CD4-positive, CD25-positive, alpha-beta regulatory T cell (primary cell): Measurements from ENCODE around the gene ALDH2. TPM values are rescaled to one million over a fixed set of nuclear protein-coding genes. Genes with fewer than 3 reads are reported as not detected.
"Not testable (repeated sequence)": the region's sequence is repeated elsewhere in the genome, so short reads cannot be mapped to it uniquely, and the experiment has no call there.

ENCODE experiments used
- ATAC-seq, 2 donors: fragments of 150-1000 bp; cut with Tn5 transposase; one replicate each; pipeline ENCODE4 v1.10.0; 2021; ENCODE audit warnings: low read depth in 2 of 2, moderate number of reproducible peaks in 2 of 2, moderate library complexity in 1 of 2
- DNase-seq, 3 donors: peaks; one replicate each; pipeline versions ENCODE4 v3.0.0 to v3.0.0-alpha.2; 2012 to 2022; ENCODE audit warnings: mixed read lengths in 1 of 3
- H3K27ac ChIP-seq: one replicate; pipeline ENCODE4 v1.7.0; 2013; ENCODE audit warnings: mild to moderate bottlenecking, low read length; ENCODE audit not compliant: insufficient read depth, poor library complexity, severe bottlenecking
- H3K27me3 ChIP-seq: one replicate; pipeline ENCODE4 v1.7.0; 2013; ENCODE audit warnings: low read length; ENCODE audit not compliant: control insufficient read depth, insufficient read depth
- H3K36me3 ChIP-seq: one replicate; pipeline ENCODE4 v1.7.0; 2013; ENCODE audit warnings: mild to moderate bottlenecking, low read length, moderate library complexity; ENCODE audit not compliant: control insufficient read depth, insufficient read depth
- H3K4me1 ChIP-seq: 2 replicates; pipeline ENCODE4 v1.7.0; 2013; ENCODE audit warnings: mild to moderate bottlenecking, low read length; ENCODE audit not compliant: insufficient read depth, control insufficient read depth, poor library complexity, severe bottlenecking
- H3K4me3 ChIP-seq: one replicate; pipeline ENCODE4 v1.7.0; 2013; ENCODE audit warnings: low read depth, mild to moderate bottlenecking, low read length, moderate library complexity
- H3K9me3 ChIP-seq, 2 experiments: 1 replicate in 1 of 2; 2 replicates in 1 of 2; pipeline ENCODE4 v1.7.0; 2013; ENCODE audit warnings: low read length in 2 of 2, mild to moderate bottlenecking in 1 of 2, moderate library complexity in 1 of 2; ENCODE audit not compliant: control insufficient read depth in 2 of 2
- H3K27ac Mint-ChIP-seq, 3 donors: one replicate each; pipeline ENCODE4 v1.8.0; 2020 to 2022; ENCODE audit warnings: mild to moderate bottlenecking in 3 of 3, mixed read lengths in 3 of 3, moderate library complexity in 2 of 3
- H3K27me3 Mint-ChIP-seq: one replicate; pipeline ENCODE4 v1.8.0; 2022; ENCODE audit warnings: mild to moderate bottlenecking, mixed read lengths
- H3K36me3 Mint-ChIP-seq: one replicate; pipeline ENCODE4 v1.8.0; 2020; ENCODE audit warnings: mixed read lengths
- H3K4me1 Mint-ChIP-seq, 4 donors: one replicate each; pipeline ENCODE4 v1.8.0; 2020 to 2022; ENCODE audit warnings: mixed read lengths in 4 of 4, mild to moderate bottlenecking in 1 of 4
- H3K4me3 Mint-ChIP-seq, 4 donors: one replicate each; pipeline ENCODE4 v1.8.0; 2020 to 2022; ENCODE audit warnings: mild to moderate bottlenecking in 4 of 4, mixed read lengths in 4 of 4, moderate library complexity in 3 of 4
- H3K9me3 Mint-ChIP-seq, 7 donors: one replicate each; pipeline ENCODE4 v1.8.0; 2020 to 2022; ENCODE audit warnings: mixed read lengths in 7 of 7, mild to moderate bottlenecking in 3 of 7, moderate library complexity in 2 of 7
- polyA plus RNA-seq, 4 donors: library from polyadenylated mRNA; unstranded; fragments of 300-500 nt; fragmentation: Illumina TruSeq; gene quantifications; one replicate each; pipeline ENCODE4 v1.2.3, GENCODE V29; 2021
- total RNA-seq: library from RNA; stranded (reverse); gene quantifications from one replicate; pipeline ENCODE4 v1.2.3, GENCODE V29; 2022

Gene ALDH2
- total and polyA plus RNA-seq, 5 donors from 2014 or later: 0.02 to 1.7 (median 0.35) TPM

GRCh38 chr12:111816065-111816615 lies 49.4 kb downstream of the ALDH2 start:
- Histone ChIP-seq H3K4me3 (no peak overlapping the region), H3K4me1 (no peaks in the 10 kb centered on the region), H3K27me3 (peaks cover 2% of the 10 kb centered on the region), H3K9me3 (no peaks in the 10 kb centered on the region), H3K36me3 (no peaks in the 10 kb centered on the region), H3K27ac (no peak overlapping the region)
- no peak overlapping the region for H3K27ac Mint-ChIP-seq
- peaks cover 25% of the 10 kb centered on the region for H3K27me3 Mint-ChIP-seq
- DNase-seq: no peak
- H3K4me3 Mint-ChIP-seq: no peak overlapping the region
- ATAC-seq: no peak
- peaks cover 0 to 4% (median 0%) of the 10 kb centered on the region in 7 donors for H3K9me3 Mint-ChIP-seq
- no peaks in the 10 kb centered on the region for H3K36me3 Mint-ChIP-seq
- H3K4me1 Mint-ChIP-seq: peaks cover 5 to 12% (median 7%) of the 10 kb centered on the region in 4 donors

GRCh38 chr12:111816898-111817297 lies 50.2 kb downstream of the ALDH2 start:
- H3K27ac ChIP-seq, H3K4me1 ChIP-seq, H3K36me3 Mint-ChIP-seq, H3K9me3 ChIP-seq, H3K9me3 Mint-ChIP-seq, H3K27ac Mint-ChIP-seq, H3K4me3 ChIP-seq, H3K27me3 ChIP-seq, H3K4me3 Mint-ChIP-seq, ATAC-seq, H3K36me3 ChIP-seq, DNase-seq: not testable (repeated sequence)
- Mint-ChIP-seq H3K27me3 (peaks cover 25% of the 10 kb centered on the region), H3K4me1 (peaks cover 5 to 12% (median 8%) of the 10 kb centered on the region in 4 donors)

DNA sequence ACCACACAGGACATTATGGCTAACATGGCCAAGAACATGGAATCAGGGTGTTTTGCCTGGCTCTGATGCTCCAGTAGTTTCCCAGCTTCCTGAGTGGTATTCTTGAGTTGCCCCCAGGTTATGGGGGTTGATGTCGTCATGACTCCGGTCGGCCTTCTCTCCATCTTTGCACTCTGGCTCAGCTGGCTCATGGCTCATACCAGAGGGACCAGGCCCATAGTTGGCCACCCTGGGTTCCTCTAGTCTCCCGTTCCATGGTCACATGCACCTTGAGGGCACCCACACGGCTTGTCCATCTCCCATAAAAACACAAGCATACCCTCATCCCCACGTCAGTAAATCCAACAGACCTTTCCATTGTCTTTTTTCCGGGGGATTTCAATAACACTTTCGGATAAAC lies 51.6 kb downstream of the ALDH2 start:
- no peak for ATAC-seq

DNA sequence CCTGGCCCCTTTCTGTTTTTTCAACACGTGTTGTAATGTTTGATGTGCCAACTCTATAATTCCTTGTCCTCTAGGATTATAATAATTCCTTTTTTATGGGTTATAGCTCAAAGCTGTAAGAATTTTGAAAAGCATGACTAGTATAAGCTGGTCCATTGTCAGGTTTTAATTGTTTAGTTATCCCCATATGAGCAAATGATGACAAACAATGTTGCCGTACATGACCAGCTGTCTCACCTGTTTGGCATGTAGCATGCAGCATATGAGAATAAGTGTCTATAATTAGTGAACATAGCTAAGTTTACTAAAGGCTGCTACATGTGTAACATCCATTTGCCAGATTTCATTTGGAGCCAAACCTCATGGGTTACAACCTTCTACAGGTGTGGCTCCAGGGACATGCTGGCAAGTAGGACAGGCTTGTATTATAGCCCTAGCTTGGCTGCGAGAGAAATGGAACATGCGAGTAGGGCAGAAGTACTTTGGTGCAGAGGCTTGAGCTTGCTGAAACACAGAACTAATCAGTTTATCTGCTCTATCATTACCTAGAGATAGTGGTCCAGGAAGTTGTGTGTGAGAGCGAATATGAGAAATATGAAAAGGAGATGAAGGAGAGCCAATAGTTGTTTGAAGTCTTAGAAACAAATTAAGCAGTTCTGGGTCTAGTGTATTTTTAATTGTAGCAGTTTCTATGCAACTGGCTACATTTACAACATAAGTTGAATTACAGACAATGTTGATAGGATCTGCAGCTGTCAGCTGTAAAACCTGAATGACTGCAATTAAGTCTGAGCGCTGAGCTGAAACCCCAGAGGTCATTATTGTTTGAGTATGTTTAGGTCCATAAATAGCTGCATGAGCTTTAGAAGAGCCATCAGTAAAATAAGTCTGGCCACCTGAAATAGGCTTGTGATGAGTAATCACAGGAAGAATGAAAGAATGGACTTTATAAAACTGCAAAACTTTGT lies 52.7 kb downstream of the ALDH2 start:
- Mint-ChIP-seq H3K27me3 (peaks cover 42% of the 10 kb centered on the region), H3K9me3 (peaks cover 0 to 4% (median 0%) of the 10 kb centered on the region in 7 donors), H3K4me3 (no peak overlapping the region), H3K4me1 (peaks cover 0 to 3% (median 2%) of the 10 kb centered on the region in 4 donors), H3K36me3 (no peaks in the 10 kb centered on the region), H3K27ac (no peak overlapping the region)
- Histone ChIP-seq H3K4me1 (no peaks in the 10 kb centered on the region), H3K9me3 (no peaks in the 10 kb centered on the region), H3K27me3 (peaks cover 5% of the 10 kb centered on the region), H3K27ac (no peak overlapping the region), H3K36me3 (no peaks in the 10 kb centered on the region), H3K4me3 (no peak overlapping the region)
- no peak for ATAC-seq
- no peak for DNase-seq

More for the DNA sequence above, 51.6 kb downstream of the ALDH2 start:
- peaks cover 0 to 4% (median 0%) of the 10 kb centered on the region in 7 donors for H3K9me3 Mint-ChIP-seq
- DNase-seq: no peak
- Histone ChIP-seq H3K9me3 (no peaks in the 10 kb centered on the region), H3K27ac (no peak overlapping the region), H3K4me3 (no peak overlapping the region), H3K4me1 (no peaks in the 10 kb centered on the region), H3K36me3 (no peaks in the 10 kb centered on the region), H3K27me3 (peaks cover 2% of the 10 kb centered on the region)
- no peak overlapping the region for H3K4me3 Mint-ChIP-seq
- H3K4me1 Mint-ChIP-seq: peaks cover 1 to 4% (median 3%) of the 10 kb centered on the region in 4 donors
- H3K27ac Mint-ChIP-seq: no peak overlapping the region
- H3K36me3 Mint-ChIP-seq: no peaks in the 10 kb centered on the region
- peaks cover 34% of the 10 kb centered on the region for H3K27me3 Mint-ChIP-seq

DNA sequence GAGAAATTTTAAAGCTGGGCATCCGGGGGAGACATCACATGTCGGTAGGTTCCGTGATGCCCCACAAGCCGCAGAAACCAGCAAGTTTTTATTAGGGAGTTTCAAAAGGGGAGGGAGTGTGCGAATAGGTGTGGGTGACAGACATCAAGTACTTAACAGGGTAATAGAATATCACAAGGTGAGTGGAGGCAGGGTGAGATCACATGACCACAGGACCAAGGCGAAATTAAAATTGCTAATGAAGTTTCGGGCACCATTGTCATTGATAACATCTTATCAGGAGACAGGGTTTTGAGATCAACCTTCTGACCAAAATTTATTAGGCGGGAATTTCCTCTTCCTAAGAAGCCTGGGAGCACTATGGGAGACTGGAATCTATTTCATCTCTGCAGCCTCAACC lies 54.1 kb downstream of the ALDH2 start:
- not testable (repeated sequence) for H3K4me3 ChIP-seq, H3K36me3 ChIP-seq, H3K9me3 Mint-ChIP-seq, H3K4me1 Mint-ChIP-seq, ATAC-seq, H3K27me3 ChIP-seq, H3K27ac Mint-ChIP-seq, H3K36me3 Mint-ChIP-seq, DNase-seq, H3K9me3 ChIP-seq, H3K27ac ChIP-seq, H3K4me1 ChIP-seq, H3K4me3 Mint-ChIP-seq
- H3K27me3 Mint-ChIP-seq: peaks cover 51% of the 10 kb centered on the region

GRCh38 chr12:111822886-111823285 lies 56.2 kb downstream of the ALDH2 start:
- peaks cover 0 to 7% (median 3%) of the 10 kb centered on the region in 4 donors for H3K4me1 Mint-ChIP-seq
- H3K27me3 ChIP-seq: peaks cover 5% of the 10 kb centered on the region
- DNase-seq (no peak), ATAC-seq (no peak)
- no peak overlapping the region for H3K4me3 Mint-ChIP-seq
- no peak overlapping the region for H3K4me3 ChIP-seq
- H3K36me3 Mint-ChIP-seq: no peaks in the 10 kb centered on the region
- peaks cover 0 to 4% (median 0%) of the 10 kb centered on the region in 7 donors for H3K9me3 Mint-ChIP-seq
- H3K4me1 ChIP-seq: no peaks in the 10 kb centered on the region
- H3K9me3 ChIP-seq: no peaks in the 10 kb centered on the region
- no peak overlapping the region for H3K27ac ChIP-seq
- peaks cover 48% of the 10 kb centered on the region for H3K27me3 Mint-ChIP-seq
- H3K36me3 ChIP-seq: no peaks in the 10 kb centered on the region
- H3K27ac Mint-ChIP-seq: no peak overlapping the region

DNA sequence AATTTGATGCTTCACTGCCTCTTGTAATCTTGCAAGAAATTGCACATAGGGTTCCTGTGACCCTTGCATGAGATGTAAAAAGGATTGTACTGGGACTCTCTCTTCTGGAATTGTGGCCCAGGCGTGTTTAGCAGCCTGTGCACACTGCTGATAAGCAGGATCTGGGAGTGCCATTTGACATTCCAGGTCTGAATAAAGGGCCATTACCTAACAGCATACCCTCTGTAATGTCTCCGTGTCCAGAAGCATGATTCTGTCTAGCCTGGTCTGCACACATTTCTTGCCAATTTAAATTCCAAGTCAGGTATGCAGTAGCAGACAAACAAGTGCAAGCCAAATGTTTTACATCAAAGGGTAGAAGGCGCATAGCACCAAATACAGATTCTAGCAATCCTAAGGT lies 57.2 kb downstream of the ALDH2 start:
- Mint-ChIP-seq H3K4me3 (no peak overlapping the region), H3K4me1 (peaks cover 0 to 7% (median 3%) of the 10 kb centered on the region in 4 donors), H3K27ac (no peak overlapping the region), H3K27me3 (peaks cover 48% of the 10 kb centered on the region), H3K36me3 (no peaks in the 10 kb centered on the region), H3K9me3 (peaks cover 0 to 4% (median 0%) of the 10 kb centered on the region in 7 donors)
- Histone ChIP-seq H3K9me3 (no peaks in the 10 kb centered on the region), H3K4me3 (no peak overlapping the region), H3K27ac (no peak overlapping the region), H3K4me1 (no peaks in the 10 kb centered on the region), H3K36me3 (no peaks in the 10 kb centered on the region), H3K27me3 (peaks cover 5% of the 10 kb centered on the region)
- ATAC-seq: no peak
- no peak for DNase-seq
